ENCODE results near the gene TBPL1. TPM values are rescaled to one million over a fixed set of nuclear protein-coding genes. Genes with fewer than 3 reads are reported as not detected.

The TBPL1 gene
- total RNA-seq, 1 donor: 14.1 TPM

DNA sequence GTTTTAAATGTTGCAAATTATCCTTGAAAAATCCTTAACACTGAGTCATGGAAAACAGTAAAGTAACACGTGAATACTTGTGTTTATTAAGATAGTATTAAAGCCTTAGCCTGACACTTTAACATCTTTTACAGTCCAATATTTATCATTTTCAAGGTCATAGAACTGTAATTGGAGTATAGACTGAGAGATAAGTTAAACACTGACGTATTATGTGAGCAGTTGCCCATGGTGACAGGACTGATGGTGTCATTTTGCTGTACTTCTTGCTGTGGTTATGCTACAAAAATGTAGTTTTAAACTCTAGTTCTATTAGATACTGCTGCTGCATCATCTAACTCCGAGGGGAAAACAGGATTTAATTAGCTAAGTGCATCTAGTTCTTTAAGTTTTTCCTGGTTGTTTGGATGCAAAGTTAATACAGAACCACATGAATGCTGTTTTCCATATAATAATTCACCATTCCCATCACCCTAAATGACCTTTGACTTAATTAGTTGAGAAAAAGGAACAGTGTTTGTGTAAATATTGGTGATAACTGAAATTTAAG is 61.6 kb downstream of the TBPL1 start:
- no peaks in the 10 kb centered on the region for H3K9me3 ChIP-seq (ENCODE audit: low read depth, low read length)
- no peak for TF ChIP-seq CTCF (IDR thresholded peaks at IDR 0.05; ENCODE audit: extremely low read depth, low read depth, low read length)
- H3K4me3 ChIP-seq (ENCODE audit: insufficient read depth, low read length): no peak overlapping the region
- H4K20me1 ChIP-seq (ENCODE audit: insufficient read depth, low read length): no peaks in the 10 kb centered on the region
- H2AFZ ChIP-seq (ENCODE audit: low read length): no peak overlapping the region
- H3K4me1 ChIP-seq (ENCODE audit: insufficient read depth, low read length): peaks cover 13% of the 10 kb centered on the region
- no peak overlapping the region for H3K4me2 ChIP-seq (ENCODE audit: insufficient read depth, low read length)
- H3K27me3 ChIP-seq (ENCODE audit: insufficient read depth, low read length): peaks cover 9% of the 10 kb centered on the region
- no peak overlapping the region for H3K27ac ChIP-seq (ENCODE audit: low read depth, low read length)
- no peaks in the 10 kb centered on the region for H3K79me2 ChIP-seq (ENCODE audit: insufficient read depth, low read length)
- DNase-seq (ENCODE audit: insufficient read length, low spot score, missing footprints): no peak
- H3K36me3 ChIP-seq (ENCODE audit: insufficient read depth, low read length): no peaks in the 10 kb centered on the region

GRCh38 chr6:134015719-134016557 is 62.9 kb downstream of the TBPL1 start:
- H3K27ac ChIP-seq (ENCODE audit: low read depth, low read length): no peak overlapping the region
- peak overlapping the region; percentile 23 for H3K4me2 ChIP-seq (ENCODE audit: insufficient read depth, low read length)
- H4K20me1 ChIP-seq (ENCODE audit: insufficient read depth, low read length): no peaks in the 10 kb centered on the region
- H3K4me3 ChIP-seq (ENCODE audit: insufficient read depth, low read length): no peak overlapping the region
- H3K79me2 ChIP-seq (ENCODE audit: insufficient read depth, low read length): no peaks in the 10 kb centered on the region
- H2AFZ ChIP-seq (ENCODE audit: low read length): no peak overlapping the region
- H3K9me3 ChIP-seq (ENCODE audit: low read depth, low read length): no peaks in the 10 kb centered on the region
- TF ChIP-seq CTCF (IDR thresholded peaks at IDR 0.05; ENCODE audit: extremely low read depth, low read depth, low read length): no peak
- no peaks in the 10 kb centered on the region for H3K36me3 ChIP-seq (ENCODE audit: insufficient read depth, low read length)
- H3K4me1 ChIP-seq (ENCODE audit: insufficient read depth, low read length): peaks cover 13% of the 10 kb centered on the region
- DNase-seq (ENCODE audit: insufficient read length, low spot score, missing footprints): no peak
- peaks cover 2% of the 10 kb centered on the region for H3K27me3 ChIP-seq (ENCODE audit: insufficient read depth, low read length)

- Histone ChIP-seq H4K20me1 (ENCODE audit: insufficient read depth, low read length) (no peaks in the 10 kb centered on the region), H3K27me3 (ENCODE audit: insufficient read depth, low read length) (no peaks in the 10 kb centered on the region), H3K4me3 (ENCODE audit: insufficient read depth, low read length) (no peak overlapping the region), H3K27ac (ENCODE audit: low read depth, low read length) (no peak overlapping the region), H3K4me1 (ENCODE audit: insufficient read depth, low read length) (peaks cover 13% of the 10 kb centered on the region), H3K9me3 (ENCODE audit: low read depth, low read length) (no peaks in the 10 kb centered on the region), H2AFZ (ENCODE audit: low read length) (no peak overlapping the region), H3K79me2 (ENCODE audit: insufficient read depth, low read length) (no peaks in the 10 kb centered on the region), H3K36me3 (ENCODE audit: insufficient read depth, low read length) (no peaks in the 10 kb centered on the region), H3K4me2 (ENCODE audit: insufficient read depth, low read length) (no peak overlapping the region)
- no peak for TF ChIP-seq CTCF (IDR thresholded peaks at IDR 0.05; ENCODE audit: extremely low read depth, low read depth, low read length)
- no peak for DNase-seq (ENCODE audit: insufficient read length, low spot score, missing footprints)
Measured at GRCh38 chr6:134016558-134016814, 63.5 kb downstream of the TBPL1 start.

GRCh38 chr6:134020071-134020470 is 67.0 kb downstream of the TBPL1 start:
- no peak overlapping the region for H3K4me3 ChIP-seq (ENCODE audit: insufficient read depth, low read length)
- no peak overlapping the region for H3K27ac ChIP-seq (ENCODE audit: low read depth, low read length)
- no peaks in the 10 kb centered on the region for H3K36me3 ChIP-seq (ENCODE audit: insufficient read depth, low read length)
- H3K4me1 ChIP-seq (ENCODE audit: insufficient read depth, low read length): peaks cover 13% of the 10 kb centered on the region
- no peak overlapping the region for H3K4me2 ChIP-seq (ENCODE audit: insufficient read depth, low read length)
- H4K20me1 ChIP-seq (ENCODE audit: insufficient read depth, low read length): no peaks in the 10 kb centered on the region
- no peaks in the 10 kb centered on the region for H3K27me3 ChIP-seq (ENCODE audit: insufficient read depth, low read length)
- H3K9me3 ChIP-seq (ENCODE audit: low read depth, low read length): no peaks in the 10 kb centered on the region
- no peak for DNase-seq (ENCODE audit: insufficient read length, low spot score, missing footprints)
- no peak for TF ChIP-seq CTCF (IDR thresholded peaks at IDR 0.05; ENCODE audit: extremely low read depth, low read depth, low read length)
- H3K79me2 ChIP-seq (ENCODE audit: insufficient read depth, low read length): no peaks in the 10 kb centered on the region
- H2AFZ ChIP-seq (ENCODE audit: low read length): no peak overlapping the region

Measured in osteoblast (primary cell).